Memory B cell (primary cell): ENCODE measurements around the gene FBLL1.

Experiments used
- ATAC-seq: fragments of 150-1000 bp; cut with Tn5 transposase; 2 replicates; pipeline ENCODE4 v1.10.0; 2021; ENCODE audit warnings: low read depth, mild to moderate bottlenecking, moderate library complexity
- DNase-seq, 2 donors: peaks; one replicate each; pipeline ENCODE4 v3.0.0; 2022; ENCODE audit warnings: low spot score in 2 of 2
- H3K27ac Mint-ChIP-seq: one replicate; pipeline ENCODE4 v1.8.0; 2022; ENCODE audit warnings: mild to moderate bottlenecking, moderate library complexity, mixed read lengths
- H3K27me3 Mint-ChIP-seq: one replicate; pipeline ENCODE4 v1.8.0; 2022; ENCODE audit warnings: mixed read lengths
- H3K36me3 Mint-ChIP-seq: one replicate; pipeline ENCODE4 v1.8.0; 2022; ENCODE audit warnings: mild to moderate bottlenecking, mixed read lengths
- H3K4me1 Mint-ChIP-seq: one replicate; pipeline ENCODE4 v1.8.0; 2022; ENCODE audit warnings: mixed read lengths
- H3K4me3 Mint-ChIP-seq: one replicate; pipeline ENCODE4 v1.8.0; 2022; ENCODE audit warnings: mild to moderate bottlenecking, moderate library complexity, mixed read lengths
- H3K9me3 Mint-ChIP-seq: one replicate; pipeline ENCODE4 v1.8.0; 2022; ENCODE audit warnings: mixed read lengths

The FBLL1 gene

GRCh38 chr5:168528521-168529373 is at the start of gene FBLL1:
TSS of gene FBLL1 (plus strand) at chr5:168529305. CDS start at chr5:168529505, 200 bp downstream.
- Mint-ChIP-seq H3K9me3 (peaks cover 2% of the 10 kb centered on the region), H3K27me3 (peaks cover 17% of the 10 kb centered on the region), H3K36me3 (peaks cover 4% of the 10 kb centered on the region), H3K27ac (no peak within 1 kb of the TSS), H3K4me3 (peak within 1 kb of the TSS; percentile 85), H3K4me1 (peaks cover 4% of the 10 kb centered on the region)
- ATAC-seq (no peak), DNase-seq (no peak)

- ATAC-seq: no peak
- H3K4me1 Mint-ChIP-seq: peaks cover 4% of the 10 kb centered on the region
- DNase-seq: no peak
Observed at GRCh38 chr5:168480601-168481000, 48.5 kb upstream of the FBLL1 start.

GRCh38 chr5:168481330-168481788 is 47.7 kb upstream of the FBLL1 start:
- H3K4me3 Mint-ChIP-seq: no peak overlapping the region
- peaks cover 11% of the 10 kb centered on the region for H3K4me1 Mint-ChIP-seq
- no peak overlapping the region for H3K27ac Mint-ChIP-seq
- ATAC-seq: no peak
- DNase-seq: peak in 1 of 2 donors; percentile 12
- H3K9me3 Mint-ChIP-seq: no peaks in the 10 kb centered on the region
- no peaks in the 10 kb centered on the region for H3K36me3 Mint-ChIP-seq
- H3K27me3 Mint-ChIP-seq: peaks cover 7% of the 10 kb centered on the region

More at GRCh38 chr5:168480601-168481000, 48.5 kb upstream of the FBLL1 start:
- H3K27me3 Mint-ChIP-seq: peaks cover 7% of the 10 kb centered on the region
- no peaks in the 10 kb centered on the region for H3K36me3 Mint-ChIP-seq
- no peak overlapping the region for H3K27ac Mint-ChIP-seq
- H3K9me3 Mint-ChIP-seq: no peaks in the 10 kb centered on the region
- H3K4me3 Mint-ChIP-seq: no peak overlapping the region

- peaks cover 15% of the 10 kb centered on the region for H3K4me1 Mint-ChIP-seq
- no peak overlapping the region for H3K4me3 Mint-ChIP-seq
- ATAC-seq (no peak), DNase-seq (no peak)
- peaks cover 7% of the 10 kb centered on the region for H3K27me3 Mint-ChIP-seq
- H3K9me3 Mint-ChIP-seq: no peaks in the 10 kb centered on the region
- H3K36me3 Mint-ChIP-seq: no peaks in the 10 kb centered on the region
- no peak overlapping the region for H3K27ac Mint-ChIP-seq
Observed at GRCh38 chr5:168482361-168482760, 46.7 kb upstream of the FBLL1 start.

- Mint-ChIP-seq H3K27me3 (peaks cover 1% of the 10 kb centered on the region), H3K27ac (peak within 1 kb of the TSS; percentile 89), H3K9me3 (no peaks in the 10 kb centered on the region), H3K4me1 (peaks cover 17% of the 10 kb centered on the region), H3K36me3 (peaks cover 8% of the 10 kb centered on the region), H3K4me3 (peak within 1 kb of the TSS; percentile 99)
- DNase-seq (peak; percentile 61 to 82), ATAC-seq (peak; percentile 87)
Observed at GRCh38 chr5:168486136-168486879, 42.8 kb upstream of the FBLL1 start, which contains the start of gene RARS1. TSS of gene RARS1 (plus strand) at chr5:168486471. CDS start at chr5:168486499, 28 bp downstream.

GRCh38 chr5:168489059-168489458 is 40.0 kb upstream of the FBLL1 start:
- H3K36me3 Mint-ChIP-seq: peaks cover 22% of the 10 kb centered on the region
- DNase-seq: no peak
- ATAC-seq: no peak
- H3K9me3 Mint-ChIP-seq: no peaks in the 10 kb centered on the region
- no peak overlapping the region for H3K27ac Mint-ChIP-seq
- H3K4me1 Mint-ChIP-seq: peaks cover 17% of the 10 kb centered on the region
- H3K4me3 Mint-ChIP-seq: no peak overlapping the region
- no peaks in the 10 kb centered on the region for H3K27me3 Mint-ChIP-seq

- Mint-ChIP-seq H3K9me3 (no peaks in the 10 kb centered on the region), H3K4me3 (no peak overlapping the region), H3K27me3 (no peaks in the 10 kb centered on the region), H3K27ac (no peak overlapping the region), H3K4me1 (no peaks in the 10 kb centered on the region), H3K36me3 (peaks cover 36% of the 10 kb centered on the region)
- ATAC-seq (no peak), DNase-seq (no peak)
Observed at GRCh38 chr5:168494057-168494555, 35.0 kb upstream of the FBLL1 start.

- ATAC-seq (no peak), DNase-seq (no peak)
- H3K27ac Mint-ChIP-seq: no peak overlapping the region
- no peaks in the 10 kb centered on the region for H3K27me3 Mint-ChIP-seq
- peaks cover 31% of the 10 kb centered on the region for H3K36me3 Mint-ChIP-seq
- H3K4me3 Mint-ChIP-seq: no peak overlapping the region
- H3K9me3 Mint-ChIP-seq: no peaks in the 10 kb centered on the region
- no peaks in the 10 kb centered on the region for H3K4me1 Mint-ChIP-seq
Observed at GRCh38 chr5:168502563-168503237, 26.4 kb upstream of the FBLL1 start.

GRCh38 chr5:168513861-168514428 is 15.2 kb upstream of the FBLL1 start:
- no peak for DNase-seq
- Mint-ChIP-seq H3K36me3 (peaks cover 73% of the 10 kb centered on the region), H3K27ac (no peak overlapping the region), H3K27me3 (no peaks in the 10 kb centered on the region), H3K4me1 (no peaks in the 10 kb centered on the region), H3K9me3 (peaks cover 2% of the 10 kb centered on the region), H3K4me3 (no peak overlapping the region)
- no peak for ATAC-seq

GRCh38 chr5:168525856-168526255 is 3.2 kb upstream of the FBLL1 start:
- ATAC-seq (no peak), DNase-seq (no peak)
- H3K27me3 Mint-ChIP-seq: peaks cover 11% of the 10 kb centered on the region
- no peak overlapping the region for H3K27ac Mint-ChIP-seq
- H3K4me1 Mint-ChIP-seq: peaks cover 4% of the 10 kb centered on the region
- H3K9me3 Mint-ChIP-seq: peaks cover 2% of the 10 kb centered on the region
- H3K4me3 Mint-ChIP-seq: no peak overlapping the region
- peaks cover 4% of the 10 kb centered on the region for H3K36me3 Mint-ChIP-seq

- H3K4me3 Mint-ChIP-seq: peak overlapping the region; percentile 9
Observed at GRCh38 chr5:168527756-168528295, 1.3 kb upstream of the FBLL1 start.

GRCh38 chr5:168529374-168530234 is 499 bp downstream of the FBLL1 start:
- Mint-ChIP-seq H3K9me3 (peaks cover 2% of the 10 kb centered on the region), H3K27ac (no peak overlapping the region), H3K4me3 (peak overlapping the region; percentile 85), H3K4me1 (peaks cover 4% of the 10 kb centered on the region), H3K36me3 (peaks cover 4% of the 10 kb centered on the region), H3K27me3 (peaks cover 17% of the 10 kb centered on the region)
- ATAC-seq (no peak), DNase-seq (no peak)

More at GRCh38 chr5:168527756-168528295, 1.3 kb upstream of the FBLL1 start:
- H3K27ac Mint-ChIP-seq: no peak overlapping the region
- peaks cover 2% of the 10 kb centered on the region for H3K9me3 Mint-ChIP-seq
- H3K4me1 Mint-ChIP-seq: peaks cover 4% of the 10 kb centered on the region
- DNase-seq: no peak
- H3K36me3 Mint-ChIP-seq: peaks cover 4% of the 10 kb centered on the region
- H3K27me3 Mint-ChIP-seq: peaks cover 16% of the 10 kb centered on the region
- ATAC-seq: no peak
